ENCODE results near the gene ASPDH. TPM values are rescaled to one million over a fixed set of nuclear protein-coding genes. Genes with fewer than 3 reads are reported as not detected.

The ASPDH gene
- total RNA-seq: not detected

- TF ChIP-seq CTCF (IDR thresholded peaks at IDR 0.05): no peak
- peaks cover 13% of the 10 kb centered on the region for H3K4me1 Mint-ChIP-seq (ENCODE audit: low read depth)
- H3K27ac Mint-ChIP-seq: no peak within 1 kb of the TSS
- H3K36me3 Mint-ChIP-seq (ENCODE audit: low read depth): no peaks in the 10 kb centered on the region
- intact Hi-C loops (cut with micrococcal nuclease): no loop called here
- ATAC-seq (no peak), DNase-seq (no peak)
- ChIA-PET POLR2A (no interaction called here), CTCF (no interaction called here)
- peaks cover 5% of the 10 kb centered on the region for H3K27me3 Mint-ChIP-seq
- H3K4me3 Mint-ChIP-seq: no peak within 1 kb of the TSS
- H3K9me3 Mint-ChIP-seq: no peaks in the 10 kb centered on the region
These were observed at the start of gene ASPDH for GRCh38 chr19:50513746-50514345. Gene ASPDH, minus strand, starts transcription at chr19:50513913. Its CDS starts 90 bp downstream, at chr19:50513823.

GRCh38 chr19:50562996-50563395 is 49.3 kb upstream of the ASPDH start:
- Mint-ChIP-seq H3K4me1 (ENCODE audit: low read depth) (peaks cover 16% of the 10 kb centered on the region), H3K9me3 (no peaks in the 10 kb centered on the region), H3K4me3 (no peak overlapping the region), H3K27ac (no peak overlapping the region), H3K27me3 (peaks cover 43% of the 10 kb centered on the region), H3K36me3 (ENCODE audit: low read depth) (no peaks in the 10 kb centered on the region)
- no peak for ATAC-seq
- CTCF ChIA-PET: no interaction called here
- POLR2A ChIA-PET: no interaction called here
- TF ChIP-seq CTCF (IDR thresholded peaks at IDR 0.05): no peak
- no peak for DNase-seq
- intact Hi-C loops (cut with micrococcal nuclease): no loop called here

- DNase-seq (no peak), ATAC-seq (no peak)
- Mint-ChIP-seq H3K27me3 (peaks cover 46% of the 10 kb centered on the region), H3K36me3 (ENCODE audit: low read depth) (no peaks in the 10 kb centered on the region), H3K9me3 (no peaks in the 10 kb centered on the region), H3K4me1 (ENCODE audit: low read depth) (peaks cover 16% of the 10 kb centered on the region), H3K4me3 (no peak overlapping the region), H3K27ac (no peak overlapping the region)
- CTCF ChIA-PET: no interaction called here
- POLR2A ChIA-PET: no interaction called here
- TF ChIP-seq CTCF (IDR thresholded peaks at IDR 0.05): no peak
- intact Hi-C loops (cut with micrococcal nuclease): no loop called here
These were observed 48.6 kb upstream of the ASPDH start for GRCh38 chr19:50562329-50562728.

DNA sequence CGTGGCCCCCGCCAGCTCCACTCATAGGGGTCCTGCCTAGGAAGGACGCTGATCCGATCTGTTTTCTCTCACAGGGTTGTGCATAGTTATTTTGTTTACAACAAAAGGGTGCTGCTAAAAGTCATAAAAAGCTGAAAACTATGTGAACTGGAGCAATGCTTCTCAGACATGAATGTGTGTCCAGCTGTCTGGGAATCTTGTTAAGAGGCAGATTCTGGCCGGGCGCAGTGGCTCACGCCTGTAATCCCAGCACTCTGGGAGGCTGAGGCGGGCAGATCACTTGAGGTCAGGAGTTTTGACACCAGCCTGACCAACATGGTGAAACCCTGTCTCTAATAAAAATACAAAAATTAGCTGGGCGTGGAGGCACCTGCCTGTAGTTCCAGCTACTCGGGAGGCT is 45.9 kb upstream of the ASPDH start:
- Mint-ChIP-seq H3K27ac (no peak overlapping the region), H3K9me3 (no peaks in the 10 kb centered on the region), H3K4me1 (ENCODE audit: low read depth) (peaks cover 4% of the 10 kb centered on the region), H3K27me3 (peaks cover 44% of the 10 kb centered on the region), H3K4me3 (no peak overlapping the region), H3K36me3 (ENCODE audit: low read depth) (no peaks in the 10 kb centered on the region)
- ChIA-PET CTCF (interaction anchor here (0.5 to 1.1 kb wide), 2 partner anchors 34 to 224 kb away, joined by 3 read pairs; no protein-coding TSS in a partner anchor), POLR2A (interaction anchor here (0.8 kb wide), 1 partner anchor 261 kb away, joined by 4 read pairs; no protein-coding TSS in a partner anchor)
- intact Hi-C loops (cut with micrococcal nuclease): no loop called here
- DNase-seq (no peak), ATAC-seq (no peak)
- TF ChIP-seq CTCF (IDR thresholded peaks at IDR 0.05): no peak

DNA sequence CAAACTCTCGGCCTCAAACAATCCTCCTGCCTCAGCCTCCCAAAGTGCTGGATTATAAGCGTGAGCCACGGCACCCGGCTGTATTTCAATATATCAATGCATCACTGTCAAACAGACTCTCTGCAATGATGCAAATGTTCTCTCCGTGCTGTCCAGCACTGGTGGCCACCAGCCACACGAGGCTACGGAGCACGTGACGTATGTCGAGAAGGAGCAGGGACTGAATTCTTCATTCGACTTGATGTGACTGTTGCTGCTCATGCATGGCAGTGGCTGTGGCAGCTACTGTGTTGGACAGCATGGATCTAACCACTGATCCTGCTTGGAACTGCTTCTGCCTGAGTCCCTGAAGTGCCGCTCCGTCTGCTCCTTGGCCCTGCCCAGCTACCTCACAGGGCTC is 44.7 kb upstream of the ASPDH start:
- H3K36me3 Mint-ChIP-seq (ENCODE audit: low read depth): no peaks in the 10 kb centered on the region
- peaks cover 4% of the 10 kb centered on the region for H3K4me1 Mint-ChIP-seq (ENCODE audit: low read depth)
- H3K27ac Mint-ChIP-seq: no peak overlapping the region
- no peaks in the 10 kb centered on the region for H3K9me3 Mint-ChIP-seq
- DNase-seq: no peak
- peaks cover 40% of the 10 kb centered on the region for H3K27me3 Mint-ChIP-seq
- intact Hi-C loops (cut with micrococcal nuclease): no loop called here
- TF ChIP-seq CTCF (IDR thresholded peaks at IDR 0.05): no peak
- ChIA-PET POLR2A (no interaction called here), CTCF (interaction anchor here (4.9 kb wide), 1 partner anchor 20 kb away, joined by 60 read pairs; no protein-coding TSS in a partner anchor)
- no peak overlapping the region for H3K4me3 Mint-ChIP-seq
- ATAC-seq: no peak
